ENCODE data around the gene GAS2.
A peak's percentile ranks its signal among the peaks of the same experiment; 100 is the strongest.

The GAS2 gene

GRCh38 chr11:22666325-22666687 is at the start of gene GAS2:
Gene GAS2, plus strand, starts transcription at chr11:22666611. Its CDS starts 8,259 bp downstream, at chr11:22674870.
- DNase-seq (ENCODE audit: low read depth in 2 of 2): no peak
- peak within 1 kb of the TSS; percentile 28 to 43 for H3K4me3 ChIP-seq (replicated peaks in 1 of 2; ENCODE audit: low read depth in 2 of 2, low read length in 2 of 2)
- no peak for TF ChIP-seq CTCF (IDR thresholded peaks at IDR 0.05; ENCODE audit: low read depth, low read length)

GRCh38 chr11:22617868-22618267 is 48.5 kb upstream of the GAS2 start:
- DNase-seq (ENCODE audit: low read depth in 2 of 2): no peak
- H3K4me3 ChIP-seq (replicated peaks in 1 of 2; ENCODE audit: low read depth in 2 of 2, low read length in 2 of 2): no peak overlapping the region
- no peak for TF ChIP-seq CTCF (IDR thresholded peaks at IDR 0.05; ENCODE audit: low read depth, low read length)

- peak; percentile 63 to 64 for DNase-seq (ENCODE audit: low read depth in 2 of 2)
- peak overlapping the region; percentile 75 to 83 for H3K4me3 ChIP-seq (replicated peaks in 1 of 2; ENCODE audit: low read depth in 2 of 2, low read length in 2 of 2)
- TF ChIP-seq CTCF (IDR thresholded peaks at IDR 0.05; ENCODE audit: low read depth, low read length): peak; percentile 53
These were observed 41.5 kb upstream of the GAS2 start for GRCh38 chr11:22624742-22625447.

- no peak for TF ChIP-seq CTCF (IDR thresholded peaks at IDR 0.05; ENCODE audit: low read depth, low read length)
- DNase-seq (ENCODE audit: low read depth in 2 of 2): peak; percentile 100
- H3K4me3 ChIP-seq (replicated peaks in 1 of 2; ENCODE audit: low read depth in 2 of 2, low read length in 2 of 2): peak within 1 kb of the TSS; percentile 75 to 83
These were observed 40.7 kb upstream of the GAS2 start, which contains the start of gene FANCF for GRCh38 chr11:22625448-22626287. Gene FANCF, minus strand, starts transcription at chr11:22625823. Its CDS starts 13 bp downstream, at chr11:22625810.

GRCh38 chr11:22626573-22627239 is 39.7 kb upstream of the GAS2 start:
- TF ChIP-seq CTCF (IDR thresholded peaks at IDR 0.05; ENCODE audit: low read depth, low read length): no peak

DNA sequence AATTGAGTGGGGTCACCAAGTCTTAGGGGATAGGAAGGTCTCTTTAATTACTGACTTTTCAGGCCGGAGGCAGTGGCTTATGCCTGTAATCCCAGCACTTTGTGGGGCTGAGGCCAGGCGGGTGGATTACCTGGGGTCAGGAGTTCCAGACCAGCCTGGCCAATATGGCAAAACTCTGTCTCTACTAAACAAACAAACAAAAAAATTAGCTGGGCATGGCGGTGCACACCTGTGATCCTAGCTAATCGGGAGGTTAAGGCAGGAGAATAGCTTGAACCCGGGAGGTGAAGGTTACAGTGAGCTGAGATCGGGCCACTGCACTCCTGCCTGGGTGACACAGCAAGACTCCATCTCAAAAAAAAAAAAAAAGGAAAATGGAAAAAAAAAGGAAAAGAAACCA is 39.0 kb upstream of the GAS2 start:
- no peak for TF ChIP-seq CTCF (IDR thresholded peaks at IDR 0.05; ENCODE audit: low read depth, low read length)
- DNase-seq (ENCODE audit: low read depth in 2 of 2): no peak
- H3K4me3 ChIP-seq (replicated peaks in 1 of 2; ENCODE audit: low read depth in 2 of 2, low read length in 2 of 2): no peak overlapping the region

More at GRCh38 chr11:22626573-22627239, 39.7 kb upstream of the GAS2 start:
- H3K4me3 ChIP-seq (replicated peaks in 1 of 2; ENCODE audit: low read depth in 2 of 2, low read length in 2 of 2): no peak overlapping the region
- no peak for DNase-seq (ENCODE audit: low read depth in 2 of 2)
